Measurements from ENCODE around the gene PCP4L1.
"Not testable (repeated sequence)": the region's sequence is repeated elsewhere in the genome, so short reads cannot be mapped to it uniquely, and the experiment has no call there.

Gene PCP4L1

GRCh38 chr1:161258439-161259344, at the start of gene PCP4L1:
PCP4L1 (plus strand) TSS chr1:161258745; CDS start chr1:161258975, 230 bp downstream.
- no peak for FAIRE-seq

GRCh38 chr1:161209790-161210409, 48.6 kb upstream of the PCP4L1 start:
- peak; percentile 52 for FAIRE-seq

DNA sequence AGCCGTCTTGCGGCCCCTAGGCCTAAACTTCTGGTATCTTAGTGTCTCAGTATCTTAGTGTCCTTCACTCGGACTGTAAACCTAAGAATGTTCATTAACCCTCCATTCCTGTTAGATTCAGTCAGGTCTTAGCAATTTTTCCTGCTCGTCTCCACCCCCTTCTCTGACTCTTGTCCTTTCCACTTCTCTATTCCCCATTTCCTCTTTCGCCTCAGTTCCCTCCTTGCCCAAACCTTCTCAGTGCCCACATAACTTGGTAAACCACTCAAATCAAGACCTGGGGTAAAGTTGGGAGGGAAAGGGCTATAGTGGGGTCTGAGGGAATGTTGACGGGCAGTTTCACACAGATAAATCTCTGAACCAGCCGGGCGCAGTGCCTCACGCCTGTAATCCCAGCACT, 44.2 kb upstream of the PCP4L1 start:
- FAIRE-seq: no peak

GRCh38 chr1:161215076-161215475, 43.5 kb upstream of the PCP4L1 start, which contains the start of gene FCER1G:
FCER1G (plus strand) TSS chr1:161215295; CDS start chr1:161215322, 27 bp downstream.
- no peak for FAIRE-seq

GRCh38 chr1:161216945-161217712, 41.4 kb upstream of the PCP4L1 start:
- FAIRE-seq: no peak

DNA sequence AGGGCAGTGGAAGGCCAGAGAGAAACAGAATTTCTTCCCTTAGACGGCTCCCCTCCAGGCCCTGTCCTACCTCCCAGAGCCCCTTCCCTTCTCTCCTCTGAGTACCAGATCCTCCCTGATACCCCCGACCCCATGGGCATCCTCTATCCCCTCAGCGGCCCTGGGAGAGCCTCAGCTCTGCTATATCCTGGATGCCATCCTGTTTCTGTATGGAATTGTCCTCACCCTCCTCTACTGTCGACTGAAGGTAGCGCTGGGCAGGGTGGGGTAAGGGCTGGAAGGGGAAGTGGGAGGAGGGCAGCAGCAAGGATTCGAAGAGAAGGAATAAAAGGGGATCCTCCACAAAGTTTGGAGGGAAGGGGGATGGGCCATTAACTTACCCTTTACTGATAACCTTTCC, 40.7 kb upstream of the PCP4L1 start:
- no peak for FAIRE-seq

- no peak for FAIRE-seq
These were observed 40.1 kb upstream of the PCP4L1 start for GRCh38 chr1:161218301-161219077.

DNA sequence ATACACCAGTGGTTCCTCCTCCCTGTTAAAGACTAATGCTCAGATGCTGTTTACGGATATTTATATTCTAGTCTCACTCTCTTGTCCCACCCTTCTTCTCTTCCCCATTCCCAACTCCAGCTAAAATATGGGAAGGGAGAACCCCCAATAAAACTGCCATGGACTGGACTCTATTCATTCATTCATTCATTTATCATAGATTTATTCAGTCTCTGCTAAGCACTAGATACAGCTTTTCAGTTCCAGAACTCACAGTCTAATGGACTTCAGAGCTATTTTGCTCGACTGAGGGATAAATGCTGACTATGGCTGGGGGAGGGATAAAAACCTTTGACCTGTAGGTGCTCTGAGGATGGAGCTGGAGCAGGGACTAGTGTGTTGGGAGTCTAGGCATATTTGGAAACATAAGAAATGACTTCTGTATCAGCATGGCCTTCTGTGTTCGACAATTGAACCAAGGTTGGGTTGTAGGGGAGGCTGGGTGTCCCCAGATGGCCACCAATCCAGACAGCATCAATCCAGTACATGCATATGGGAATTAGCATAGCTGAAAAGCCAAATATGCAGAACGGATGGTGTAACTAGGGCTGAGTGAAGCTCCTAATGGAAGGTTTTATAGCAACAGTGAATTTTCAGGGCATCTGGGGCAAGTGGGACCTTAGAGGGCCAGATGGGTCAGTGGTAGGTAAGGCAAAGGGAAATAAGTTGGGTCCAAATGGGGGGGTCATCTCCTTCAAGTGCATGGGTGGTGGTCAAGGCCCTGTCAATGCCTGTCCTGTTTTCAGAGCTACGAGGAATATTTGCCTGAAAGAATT, 39.3 kb upstream of the PCP4L1 start:
- no peak for FAIRE-seq

DNA sequence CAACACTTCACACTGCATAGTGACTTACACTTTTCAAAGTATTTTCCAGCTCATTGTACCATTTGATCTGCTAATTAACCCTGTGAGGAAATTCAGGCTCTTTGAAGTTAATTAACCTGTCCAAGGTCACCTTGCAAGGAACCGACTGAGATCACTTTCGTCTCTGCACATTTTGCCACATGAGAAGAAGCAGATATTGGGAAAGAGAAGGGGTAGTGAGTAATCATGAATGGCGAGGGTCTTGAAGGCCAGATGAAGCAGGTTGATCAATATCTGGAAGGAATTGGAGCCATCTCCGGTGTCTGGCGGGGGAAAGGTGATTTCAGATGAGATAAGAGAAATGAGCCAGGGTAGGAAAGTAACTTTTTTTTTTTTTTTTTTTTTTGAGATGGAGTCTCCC, 38.5 kb upstream of the PCP4L1 start:
- FAIRE-seq: no peak

GRCh38 chr1:161222175-161223019, 36.1 kb upstream of the PCP4L1 start:
- FAIRE-seq: no peak

DNA sequence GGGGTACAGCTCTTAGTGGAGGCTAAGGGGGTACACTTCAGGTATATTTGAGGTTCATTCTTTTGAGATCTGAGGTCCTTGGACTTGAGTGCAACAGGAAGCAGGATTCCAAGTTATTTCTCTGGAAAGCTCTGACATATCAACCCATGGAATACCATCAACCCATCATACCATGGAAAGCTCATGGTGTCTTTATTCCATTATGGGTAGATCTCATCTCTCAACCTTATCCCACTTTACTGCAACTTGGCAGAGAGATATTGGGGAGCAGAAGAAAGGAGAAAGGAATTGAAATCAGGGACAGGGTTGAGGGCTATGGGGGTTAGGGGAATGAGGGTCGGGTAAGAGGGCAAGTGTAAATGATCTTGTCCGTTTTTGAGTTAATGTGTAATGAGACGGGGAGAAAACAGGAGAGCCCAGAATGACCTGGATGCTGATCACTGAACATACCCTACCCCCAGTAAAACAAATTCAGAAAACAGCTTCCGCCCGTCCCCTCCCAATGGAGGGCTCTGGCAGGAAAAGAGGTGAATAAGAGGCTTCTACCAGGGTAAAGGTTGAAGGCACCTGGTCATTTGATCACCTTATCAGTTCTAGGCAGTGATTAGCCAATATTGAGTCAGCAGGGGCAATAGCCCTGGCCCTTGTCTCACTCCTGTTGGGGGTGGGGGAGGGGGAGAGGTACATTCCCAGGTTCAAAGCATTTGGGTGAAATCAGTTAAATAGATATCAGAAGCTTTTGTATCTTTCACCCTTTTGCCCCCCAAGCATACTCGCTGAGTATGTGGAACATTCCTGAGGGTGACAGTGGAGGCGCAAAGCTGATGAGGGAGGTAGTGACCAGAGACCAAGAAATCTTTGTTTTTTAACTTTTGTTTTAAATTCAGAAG, 34.5 kb upstream of the PCP4L1 start:
- FAIRE-seq: no peak

- FAIRE-seq: not testable (repeated sequence)
These were observed 33.9 kb upstream of the PCP4L1 start for GRCh38 chr1:161224695-161225087.

GRCh38 chr1:161225178-161225533, 33.4 kb upstream of the PCP4L1 start:
- FAIRE-seq: no peak

GRCh38 chr1:161225534-161226319, 32.8 kb upstream of the PCP4L1 start, which contains the start of gene TOMM40L:
TOMM40L (plus strand) TSS chr1:161226060; CDS start chr1:161226490, 430 bp downstream.
- FAIRE-seq: peak; percentile 99

DNA sequence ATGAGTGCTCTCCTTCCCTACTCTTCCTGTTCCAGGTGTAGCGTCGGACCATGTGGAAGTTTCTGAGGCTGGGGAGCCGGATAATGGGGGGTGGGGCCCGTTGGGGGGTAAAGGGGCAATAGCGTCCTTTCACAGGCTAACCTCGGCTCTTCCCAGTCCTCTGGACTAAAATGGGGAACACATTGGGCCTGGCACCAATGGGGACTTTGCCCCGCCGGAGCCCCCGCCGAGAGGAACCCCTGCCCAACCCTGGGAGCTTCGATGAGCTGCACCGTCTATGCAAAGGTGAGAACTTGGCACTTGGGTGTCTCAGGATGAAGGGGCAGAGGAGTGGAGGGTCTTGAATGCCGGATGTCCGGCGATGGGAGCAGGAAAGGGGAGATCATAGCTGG, 32.2 kb upstream of the PCP4L1 start:
- FAIRE-seq: no peak

DNA sequence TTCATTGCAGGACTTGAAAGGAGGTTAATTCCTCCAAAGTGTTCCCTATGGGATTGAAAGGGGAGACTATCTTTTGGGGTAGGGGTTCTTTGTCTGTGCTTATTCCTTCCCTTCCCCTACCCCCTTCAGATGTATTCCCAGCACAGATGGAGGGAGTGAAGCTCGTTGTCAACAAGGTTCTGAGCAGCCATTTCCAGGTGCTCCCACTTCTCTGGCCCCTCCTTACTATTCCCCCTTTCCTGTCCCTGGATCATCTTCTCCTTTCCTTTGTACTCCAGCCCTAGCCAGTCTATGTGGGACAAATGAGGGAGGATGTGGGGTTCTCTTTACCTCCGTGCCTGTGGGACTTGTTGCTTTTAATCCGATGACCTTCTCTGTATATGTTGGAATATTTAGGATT, 31.8 kb upstream of the PCP4L1 start:
- FAIRE-seq: no peak

GRCh38 chr1:161227196-161227871, 31.2 kb upstream of the PCP4L1 start:
- FAIRE-seq: peak; percentile 21

GRCh38 chr1:161228032-161228431, 30.5 kb upstream of the PCP4L1 start:
- FAIRE-seq: no peak
